KMS-11 (cell line): ENCODE results near the gene UXT.

ENCODE experiments used
- H2AFZ ChIP-seq: fragments of 200-600 bp; sonication (generic); 2 replicates; pipeline ENCODE4 v1.6.1; 2016; ENCODE audit warnings: antibody characterized with exemption, mixed run types, low read depth
- H3K27ac ChIP-seq: fragments of 200-600 bp; sonication (generic); 2 replicates; pipeline ENCODE4 v1.6.1; 2016; ENCODE audit warnings: mild to moderate bottlenecking, mixed run types
- H3K27me3 ChIP-seq: fragments of 200-600 bp; sonication (generic); 2 replicates; pipeline ENCODE4 v1.6.1; 2017; ENCODE audit warnings: mild to moderate bottlenecking, low read depth, mixed run types, moderate library complexity; ENCODE audit not compliant: insufficient read depth
- H3K36me3 ChIP-seq: fragments of 200-600 bp; sonication (generic); 2 replicates; pipeline ENCODE4 v1.6.1; 2017; ENCODE audit warnings: mild to moderate bottlenecking, mixed run types; ENCODE audit not compliant: insufficient read depth
- H3K4me1 ChIP-seq: fragments of 200-600 bp; sonication (generic); 2 replicates; pipeline ENCODE4 v1.6.1; 2016; ENCODE audit warnings: mild to moderate bottlenecking, low read depth, mixed run types; ENCODE audit not compliant: poor library complexity, severe bottlenecking
- H3K4me2 ChIP-seq: fragments of 200-600 bp; sonication (generic); 2 replicates; pipeline ENCODE4 v1.7.0; 2016; ENCODE audit warnings: mild to moderate bottlenecking, mixed run types
- H3K4me3 ChIP-seq: fragments of 200-600 bp; sonication (generic); IDR thresholded peaks from 2 replicates; pipeline ENCODE4 v1.6.1; 2017; ENCODE audit warnings: low read depth, low read length, mixed read lengths; ENCODE audit not compliant: insufficient read depth
- H3K79me2 ChIP-seq: fragments of 200-600 bp; sonication (generic); 2 replicates; pipeline ENCODE4 v1.6.1; 2016; ENCODE audit warnings: low read depth, mixed run types; ENCODE audit not compliant: insufficient read depth
- H3K9ac ChIP-seq: fragments of 200-600 bp; sonication (generic); 2 replicates; pipeline ENCODE4 v1.6.1; 2016; ENCODE audit warnings: mild to moderate bottlenecking, mixed run types
- H4K20me1 ChIP-seq: fragments of 200-600 bp; sonication (generic); 2 replicates; pipeline ENCODE4 v1.6.1; 2016; ENCODE audit warnings: mild to moderate bottlenecking, mixed run types; ENCODE audit not compliant: insufficient read depth
- CTCF ChIP-seq: fragments of 200-600 bp; sonication (generic); conservative IDR thresholded peaks from 2 replicates; pipeline ENCODE4 v1.6.1; 2017; ENCODE audit warnings: low read depth, mild to moderate bottlenecking, antibody characterized with exemption, low read length, moderate library complexity, mixed read lengths

UXT gene

DNA sequence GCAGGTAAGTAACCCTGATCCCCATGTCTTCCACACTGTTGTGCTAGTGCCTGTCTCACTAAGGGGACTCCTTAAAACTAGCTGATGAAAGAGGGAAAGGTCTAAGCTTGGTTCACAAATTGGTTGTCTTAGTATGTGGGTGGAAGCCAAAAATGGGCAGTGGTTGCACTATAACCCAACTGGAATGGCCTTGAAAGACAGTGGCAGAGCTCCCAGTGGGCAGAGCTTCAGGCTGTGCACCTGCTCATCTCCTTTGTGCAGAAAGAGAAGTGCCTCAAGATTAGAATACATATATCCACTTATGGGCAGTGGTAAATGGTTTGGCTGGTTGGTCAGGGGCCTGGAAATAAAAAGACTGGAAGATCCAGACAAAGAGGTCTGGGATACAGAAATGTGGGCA, 46.6 kb downstream of the UXT start:
- no peak for TF ChIP-seq CTCF
- no peaks in the 10 kb centered on the region for H3K79me2 ChIP-seq
- no peak overlapping the region for H3K4me3 ChIP-seq

GRCh38 chrX:47611926-47612325, 47.1 kb downstream of the UXT start:
- Histone ChIP-seq H3K27ac (no peak overlapping the region), H3K4me2 (no peak overlapping the region), H4K20me1 (no peaks in the 10 kb centered on the region), H3K36me3 (no peaks in the 10 kb centered on the region), H3K4me3 (no peak overlapping the region), H3K4me1 (no peaks in the 10 kb centered on the region), H3K9ac (no peak overlapping the region), H3K27me3 (no peaks in the 10 kb centered on the region), H3K79me2 (no peaks in the 10 kb centered on the region), H2AFZ (no peak overlapping the region)
- TF ChIP-seq CTCF, result no peak

More for the DNA sequence above, 46.6 kb downstream of the UXT start:
- Histone ChIP-seq H3K27me3 (no peaks in the 10 kb centered on the region), H3K36me3 (no peaks in the 10 kb centered on the region), H2AFZ (no peak overlapping the region), H3K9ac (no peak overlapping the region), H3K4me1 (no peaks in the 10 kb centered on the region), H3K4me2 (no peak overlapping the region), H3K27ac (no peak overlapping the region), H4K20me1 (no peaks in the 10 kb centered on the region)

- no peak overlapping the region for H2AFZ ChIP-seq
- no peak overlapping the region for H3K27ac ChIP-seq
- H3K4me3 ChIP-seq, result no peak overlapping the region
- H3K79me2 ChIP-seq, result no peaks in the 10 kb centered on the region
- no peaks in the 10 kb centered on the region for H3K27me3 ChIP-seq
- no peaks in the 10 kb centered on the region for H4K20me1 ChIP-seq
- H3K9ac ChIP-seq, result no peak overlapping the region
- no peak for TF ChIP-seq CTCF
- H3K4me1 ChIP-seq, result no peaks in the 10 kb centered on the region
- no peaks in the 10 kb centered on the region for H3K36me3 ChIP-seq
- no peak overlapping the region for H3K4me2 ChIP-seq
Observed at GRCh38 chrX:47611489-47611888, 47.5 kb downstream of the UXT start.

DNA sequence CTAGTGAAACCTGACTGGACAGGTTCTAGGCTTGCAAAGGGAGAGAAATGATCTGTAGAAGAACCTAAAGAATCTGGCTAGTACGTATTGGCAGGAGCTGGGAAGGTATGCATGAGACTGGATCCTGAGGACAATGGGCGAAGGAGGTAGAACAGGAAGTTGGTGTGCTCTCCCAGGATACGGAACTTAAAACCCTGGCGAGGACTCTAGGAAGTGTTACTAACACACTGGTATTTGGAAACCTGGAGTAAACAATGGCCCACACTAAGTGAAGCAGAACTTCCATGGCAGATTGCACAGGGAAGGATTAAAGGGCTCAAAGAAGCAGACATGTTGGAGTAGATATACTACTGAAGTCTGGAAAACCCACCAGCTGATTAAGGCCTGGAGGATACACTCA, 48.5 kb downstream of the UXT start:
- Histone ChIP-seq H3K4me1 (no peaks in the 10 kb centered on the region), H3K27me3 (no peaks in the 10 kb centered on the region), H3K27ac (no peak overlapping the region), H3K4me3 (no peak overlapping the region), H3K36me3 (no peaks in the 10 kb centered on the region), H3K79me2 (no peaks in the 10 kb centered on the region), H2AFZ (no peak overlapping the region), H3K9ac (no peak overlapping the region), H3K4me2 (no peak overlapping the region), H4K20me1 (no peaks in the 10 kb centered on the region)
- no peak for TF ChIP-seq CTCF
